HepG2 (cell line): ENCODE results near the gene ZNF217. TPM values are rescaled to one million over a fixed set of nuclear protein-coding genes. Genes with fewer than 3 reads are reported as not detected.

ENCODE experiments used
- ARID2 ChIP-seq: sonication (generic); formaldehyde crosslinking; IDR thresholded peaks from 2 replicates; pipeline ENCODE4 v1.8.1; 2022; ENCODE audit warnings: mild to moderate bottlenecking, missing genetic modification reagents, borderline replicate concordance
- ARNT ChIP-seq: fragments of 450-650 bp; IDR thresholded peaks from 2 replicates; pipeline ENCODE4 v1.6.1; 2017
- CBX5 ChIP-seq: sonication (generic); formaldehyde crosslinking; IDR thresholded peaks from 2 replicates; pipeline ENCODE4 v1.4.0; 2020; ENCODE audit warnings: missing genetic modification reagents, borderline replicate concordance
- HDAC2 ChIP-seq: sonication (generic); formaldehyde crosslinking; IDR thresholded peaks from 2 replicates; pipeline ENCODE4 v1.4.0; 2020; ENCODE audit warnings: missing genetic modification reagents
- HHEX ChIP-seq: IDR thresholded peaks from 2 replicates; pipeline ENCODE4 v1.6.1; 2016; ENCODE audit warnings: control low read depth
- KLF9 ChIP-seq: IDR thresholded peaks from 2 replicates; pipeline ENCODE4 v1.6.1; 2016; ENCODE audit warnings: low read depth
- NFKBIZ ChIP-seq: IDR thresholded peaks from 2 replicates; pipeline ENCODE4 v1.6.1; 2018; ENCODE audit warnings: missing genetic modification reagents, missing compliant biosample characterization
- NR2C2 ChIP-seq: sonication (generic); formaldehyde crosslinking; IDR thresholded peaks from 2 replicates; pipeline ENCODE4 v1.4.0; 2020; ENCODE audit warnings: missing genetic modification reagents, mild to moderate bottlenecking, moderate library complexity, borderline replicate concordance
- NRL ChIP-seq: sonication (generic); formaldehyde crosslinking; IDR thresholded peaks from 2 replicates; pipeline ENCODE4 v1.5.0; 2020; ENCODE audit warnings: missing genetic modification reagents, mild to moderate bottlenecking, moderate library complexity, borderline replicate concordance
- ZFP36 ChIP-seq: fragments of 150-350 bp; IDR thresholded peaks from 2 replicates; pipeline ENCODE4 v1.6.1; 2018; ENCODE audit warnings: borderline replicate concordance, low read length, low read depth; ENCODE audit not compliant: partially characterized antibody
- ZNF296 ChIP-seq: sonication (generic); formaldehyde crosslinking; conservative IDR thresholded peaks from 2 replicates; pipeline ENCODE4 v1.5.0; 2020; ENCODE audit warnings: mild to moderate bottlenecking, missing genetic modification reagents
- ZNF564 ChIP-seq: sonication (generic); formaldehyde crosslinking; IDR thresholded peaks from 2 replicates; pipeline ENCODE4 v1.8.1; 2023; ENCODE audit warnings: mild to moderate bottlenecking, missing genetic modification reagents
- ZNF780A ChIP-seq: sonication (generic); formaldehyde crosslinking; IDR thresholded peaks from 2 replicates; pipeline ENCODE4 v1.8.0; 2022; ENCODE audit warnings: mild to moderate bottlenecking, missing genetic modification reagents, moderate library complexity
- polyA plus RNA-seq, 8 experiments: library from polyadenylated mRNA; depleted of rRNA in 3 of 8; stranded (reverse) in 7 of 8; unstranded in 1 of 8; fragments of >200 nt; fragmentation: Illumina TruSeq in 4 of 8; extraction: Trizol in 4 of 8; gene quantifications; 2 replicates each; pipeline versions ENCODE4 v1.2.1 to v1.2.3, GENCODE V29; 2011 to 2016; ENCODE audit warnings: low read depth in 4 of 8, missing spikeins in 1 of 8, mixed read lengths in 1 of 8; ENCODE audit not compliant: insufficient read depth in 1 of 8
- total RNA-seq, 5 experiments: library from RNA; depleted of rRNA; stranded (reverse); fragments of >200 nt; fragmentation: Illumina TruSeq; extraction: Trizol; gene quantifications; 2 replicates each; pipeline ENCODE4 v1.2.3, GENCODE V29; 2016; ENCODE audit warnings: low read depth in 1 of 5
- TF ChIP-seq, protein P1 (sequence below): sonication (generic); formaldehyde crosslinking; IDR thresholded peaks from 2 replicates; pipeline ENCODE4 v1.4.0; 2020; ENCODE audit warnings: missing genetic modification reagents, borderline replicate concordance
- TF ChIP-seq, protein P2 (sequence below): sonication (generic); formaldehyde crosslinking; IDR thresholded peaks from 2 replicates; pipeline ENCODE4 v1.4.0; 2020; ENCODE audit warnings: missing genetic modification reagents
- TF ChIP-seq, protein P3 (sequence below): sonication (generic); formaldehyde crosslinking; IDR thresholded peaks from 2 replicates; pipeline ENCODE4 v1.4.0; 2020; ENCODE audit warnings: missing genetic modification reagents, borderline replicate concordance
- TF ChIP-seq, protein P4 (sequence below): sonication (generic); formaldehyde crosslinking; IDR thresholded peaks from 2 replicates; pipeline ENCODE4 v1.4.0; 2020; ENCODE audit warnings: missing genetic modification reagents

Gene ZNF217
- total and polyA plus RNA-seq, 2 of the 13 experiments (the other 11 are each of a cell fraction or from before 2014, with no cell fraction given), result 22.3 to 29.8 TPM

DNA sequence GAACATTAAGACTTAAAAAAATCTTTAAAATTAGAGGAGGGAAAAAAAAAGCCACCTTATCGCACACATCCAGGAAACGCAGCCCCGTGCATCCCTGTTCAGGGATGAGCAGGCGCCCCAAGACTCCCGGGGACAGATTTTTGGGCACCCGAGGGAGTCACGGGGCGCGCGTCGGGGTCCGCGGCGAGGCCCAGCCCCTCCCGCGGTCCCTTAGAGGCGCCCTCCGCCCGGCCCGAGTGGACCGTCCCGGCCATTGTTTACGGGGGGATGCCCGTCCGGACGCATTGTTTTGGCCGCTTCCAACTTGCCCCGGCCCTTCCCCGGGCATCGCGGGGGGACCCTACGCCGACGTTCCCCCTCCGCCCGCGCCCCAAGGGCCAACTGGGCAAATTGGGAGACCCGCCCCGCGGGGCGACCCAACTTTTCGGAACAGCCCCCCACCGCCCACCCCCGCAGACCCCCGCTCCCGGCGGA lies 610 bp downstream of the ZNF217 start (continued):
- TF ChIP-seq, protein P1, sequence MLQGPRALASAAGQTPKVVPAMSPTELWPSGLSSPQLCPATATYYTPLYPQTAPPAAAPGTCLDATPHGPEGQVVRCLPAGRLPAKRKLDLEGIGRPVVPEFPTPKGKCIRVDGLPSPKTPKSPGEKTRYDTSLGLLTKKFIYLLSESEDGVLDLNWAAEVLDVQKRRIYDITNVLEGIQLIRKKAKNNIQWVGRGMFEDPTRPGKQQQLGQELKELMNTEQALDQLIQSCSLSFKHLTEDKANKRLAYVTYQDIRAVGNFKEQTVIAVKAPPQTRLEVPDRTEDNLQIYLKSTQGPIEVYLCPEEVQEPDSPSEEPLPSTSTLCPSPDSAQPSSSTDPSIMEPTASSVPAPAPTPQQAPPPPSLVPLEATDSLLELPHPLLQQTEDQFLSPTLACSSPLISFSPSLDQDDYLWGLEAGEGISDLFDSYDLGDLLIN (CRISPR knock-in tag), result no peak
- TF ChIP-seq ARID2 (CRISPR knock-in tag) (no peak), NR2C2 (CRISPR knock-in tag) (no peak), HHEX (CRISPR knock-in tag) (no peak), CBX5 (CRISPR knock-in tag) (0 out of 2 replicates have a peak, but pooled peaks have one; percentile 16), NRL (CRISPR knock-in tag) (peak; percentile 24; the same call in 1 of the 2 replicates), ZNF296 (CRISPR knock-in tag) (no peak), HDAC2 (CRISPR knock-in tag) (no peak), ARNT (no peak), NFKBIZ (CRISPR knock-in tag) (no peak), ZFP36 (no peak), ZNF564 (CRISPR knock-in tag) (0 out of 2 replicates have a peak, but pooled peaks have one; percentile 33), KLF9 (CRISPR knock-in tag) (no peak), ZNF780A (CRISPR knock-in tag) (no peak)
- TF ChIP-seq, protein P2, sequence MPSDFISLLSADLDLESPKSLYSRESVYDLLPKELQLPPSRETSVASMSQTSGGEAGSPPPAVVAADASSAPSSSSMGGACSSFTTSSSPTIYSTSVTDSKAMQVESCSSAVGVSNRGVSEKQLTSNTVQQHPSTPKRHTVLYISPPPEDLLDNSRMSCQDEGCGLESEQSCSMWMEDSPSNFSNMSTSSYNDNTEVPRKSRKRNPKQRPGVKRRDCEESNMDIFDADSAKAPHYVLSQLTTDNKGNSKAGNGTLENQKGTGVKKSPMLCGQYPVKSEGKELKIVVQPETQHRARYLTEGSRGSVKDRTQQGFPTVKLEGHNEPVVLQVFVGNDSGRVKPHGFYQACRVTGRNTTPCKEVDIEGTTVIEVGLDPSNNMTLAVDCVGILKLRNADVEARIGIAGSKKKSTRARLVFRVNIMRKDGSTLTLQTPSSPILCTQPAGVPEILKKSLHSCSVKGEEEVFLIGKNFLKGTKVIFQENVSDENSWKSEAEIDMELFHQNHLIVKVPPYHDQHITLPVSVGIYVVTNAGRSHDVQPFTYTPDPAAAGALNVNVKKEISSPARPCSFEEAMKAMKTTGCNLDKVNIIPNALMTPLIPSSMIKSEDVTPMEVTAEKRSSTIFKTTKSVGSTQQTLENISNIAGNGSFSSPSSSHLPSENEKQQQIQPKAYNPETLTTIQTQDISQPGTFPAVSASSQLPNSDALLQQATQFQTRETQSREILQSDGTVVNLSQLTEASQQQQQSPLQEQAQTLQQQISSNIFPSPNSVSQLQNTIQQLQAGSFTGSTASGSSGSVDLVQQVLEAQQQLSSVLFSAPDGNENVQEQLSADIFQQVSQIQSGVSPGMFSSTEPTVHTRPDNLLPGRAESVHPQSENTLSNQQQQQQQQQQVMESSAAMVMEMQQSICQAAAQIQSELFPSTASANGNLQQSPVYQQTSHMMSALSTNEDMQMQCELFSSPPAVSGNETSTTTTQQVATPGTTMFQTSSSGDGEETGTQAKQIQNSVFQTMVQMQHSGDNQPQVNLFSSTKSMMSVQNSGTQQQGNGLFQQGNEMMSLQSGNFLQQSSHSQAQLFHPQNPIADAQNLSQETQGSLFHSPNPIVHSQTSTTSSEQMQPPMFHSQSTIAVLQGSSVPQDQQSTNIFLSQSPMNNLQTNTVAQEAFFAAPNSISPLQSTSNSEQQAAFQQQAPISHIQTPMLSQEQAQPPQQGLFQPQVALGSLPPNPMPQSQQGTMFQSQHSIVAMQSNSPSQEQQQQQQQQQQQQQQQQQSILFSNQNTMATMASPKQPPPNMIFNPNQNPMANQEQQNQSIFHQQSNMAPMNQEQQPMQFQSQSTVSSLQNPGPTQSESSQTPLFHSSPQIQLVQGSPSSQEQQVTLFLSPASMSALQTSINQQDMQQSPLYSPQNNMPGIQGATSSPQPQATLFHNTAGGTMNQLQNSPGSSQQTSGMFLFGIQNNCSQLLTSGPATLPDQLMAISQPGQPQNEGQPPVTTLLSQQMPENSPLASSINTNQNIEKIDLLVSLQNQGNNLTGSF (CRISPR knock-in tag), result no peak
- TF ChIP-seq, protein P3, sequence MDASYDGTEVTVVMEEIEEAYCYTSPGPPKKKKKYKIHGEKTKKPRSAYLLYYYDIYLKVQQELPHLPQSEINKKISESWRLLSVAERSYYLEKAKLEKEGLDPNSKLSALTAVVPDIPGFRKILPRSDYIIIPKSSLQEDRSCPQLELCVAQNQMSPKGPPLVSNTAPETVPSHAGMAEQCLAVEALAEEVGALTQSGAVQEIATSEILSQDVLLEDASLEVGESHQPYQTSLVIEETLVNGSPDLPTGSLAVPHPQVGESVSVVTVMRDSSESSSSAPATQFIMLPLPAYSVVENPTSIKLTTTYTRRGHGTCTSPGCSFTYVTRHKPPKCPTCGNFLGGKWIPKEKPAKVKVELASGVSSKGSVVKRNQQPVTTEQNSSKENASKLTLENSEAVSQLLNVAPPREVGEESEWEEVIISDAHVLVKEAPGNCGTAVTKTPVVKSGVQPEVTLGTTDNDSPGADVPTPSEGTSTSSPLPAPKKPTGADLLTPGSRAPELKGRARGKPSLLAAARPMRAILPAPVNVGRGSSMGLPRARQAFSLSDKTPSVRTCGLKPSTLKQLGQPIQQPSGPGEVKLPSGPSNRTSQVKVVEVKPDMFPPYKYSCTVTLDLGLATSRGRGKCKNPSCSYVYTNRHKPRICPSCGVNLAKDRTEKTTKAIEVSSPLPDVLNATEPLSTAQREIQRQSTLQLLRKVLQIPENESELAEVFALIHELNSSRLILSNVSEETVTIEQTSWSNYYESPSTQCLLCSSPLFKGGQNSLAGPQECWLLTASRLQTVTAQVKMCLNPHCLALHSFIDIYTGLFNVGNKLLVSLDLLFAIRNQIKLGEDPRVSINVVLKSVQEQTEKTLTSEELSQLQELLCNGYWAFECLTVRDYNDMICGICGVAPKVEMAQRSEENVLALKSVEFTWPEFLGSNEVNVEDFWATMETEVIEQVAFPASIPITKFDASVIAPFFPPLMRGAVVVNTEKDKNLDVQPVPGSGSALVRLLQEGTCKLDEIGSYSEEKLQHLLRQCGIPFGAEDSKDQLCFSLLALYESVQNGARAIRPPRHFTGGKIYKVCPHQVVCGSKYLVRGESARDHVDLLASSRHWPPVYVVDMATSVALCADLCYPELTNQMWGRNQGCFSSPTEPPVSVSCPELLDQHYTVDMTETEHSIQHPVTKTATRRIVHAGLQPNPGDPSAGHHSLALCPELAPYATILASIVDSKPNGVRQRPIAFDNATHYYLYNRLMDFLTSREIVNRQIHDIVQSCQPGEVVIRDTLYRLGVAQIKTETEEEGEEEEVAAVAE, result no peak
- TF ChIP-seq, protein P4, sequence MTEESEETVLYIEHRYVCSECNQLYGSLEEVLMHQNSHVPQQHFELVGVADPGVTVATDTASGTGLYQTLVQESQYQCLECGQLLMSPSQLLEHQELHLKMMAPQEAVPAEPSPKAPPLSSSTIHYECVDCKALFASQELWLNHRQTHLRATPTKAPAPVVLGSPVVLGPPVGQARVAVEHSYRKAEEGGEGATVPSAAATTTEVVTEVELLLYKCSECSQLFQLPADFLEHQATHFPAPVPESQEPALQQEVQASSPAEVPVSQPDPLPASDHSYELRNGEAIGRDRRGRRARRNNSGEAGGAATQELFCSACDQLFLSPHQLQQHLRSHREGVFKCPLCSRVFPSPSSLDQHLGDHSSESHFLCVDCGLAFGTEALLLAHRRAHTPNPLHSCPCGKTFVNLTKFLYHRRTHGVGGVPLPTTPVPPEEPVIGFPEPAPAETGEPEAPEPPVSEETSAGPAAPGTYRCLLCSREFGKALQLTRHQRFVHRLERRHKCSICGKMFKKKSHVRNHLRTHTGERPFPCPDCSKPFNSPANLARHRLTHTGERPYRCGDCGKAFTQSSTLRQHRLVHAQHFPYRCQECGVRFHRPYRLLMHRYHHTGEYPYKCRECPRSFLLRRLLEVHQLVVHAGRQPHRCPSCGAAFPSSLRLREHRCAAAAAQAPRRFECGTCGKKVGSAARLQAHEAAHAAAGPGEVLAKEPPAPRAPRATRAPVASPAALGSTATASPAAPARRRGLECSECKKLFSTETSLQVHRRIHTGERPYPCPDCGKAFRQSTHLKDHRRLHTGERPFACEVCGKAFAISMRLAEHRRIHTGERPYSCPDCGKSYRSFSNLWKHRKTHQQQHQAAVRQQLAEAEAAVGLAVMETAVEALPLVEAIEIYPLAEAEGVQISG, result peak; percentile 5; the same call in 1 of the 2 replicates
